Caco-2 (cell line): ENCODE results near the gene SPECC1L. TPM values are rescaled to one million over a fixed set of nuclear protein-coding genes. Genes with fewer than 3 reads are reported as not detected.

Source experiments
- BruUV-seq: library from RNA; stranded (reverse); fragments of 400-500 nt; replicated peaks from 2 replicates; lab custom pipeline; 2021; lab: Mats Ljungman, UMichigan
- CTCF ChIA-PET: fragments of 300-600 bp; sonication (Branson Sonifier 250); formaldehyde crosslinking; loops from one replicate; lab custom pipeline; 2022; ENCODE audit warnings: antibody characterized with exemption; lab: Charles Lee
- POLR2A ChIA-PET: fragments of 300-600 bp; sonication (Branson Sonifier 250); formaldehyde crosslinking; loops from one replicate; lab custom pipeline; 2022; ENCODE audit warnings: antibody characterized with exemption; lab: Charles Lee
- DNase-seq, 2 experiments: peaks; one replicate each; pipeline versions ENCODE4 v3.0.0 to v3.0.0-alpha.2; 2020 to 2022
- H3K27me3 ChIP-seq: replicated peaks from 2 replicates; pipeline ENCODE4 v1.6.0; 2011; ENCODE audit warnings: low read length; ENCODE audit not compliant: control insufficient read depth, insufficient read depth
- H3K36me3 ChIP-seq: 2 replicates; pipeline ENCODE4 v1.5.1; 2011; ENCODE audit warnings: low read length; ENCODE audit not compliant: control insufficient read depth, insufficient read depth
- H3K4me1 ChIP-seq: fragments of 250-450 bp; sonication (Bioruptor Pico); 2 replicates; pipeline ENCODE4 v1.5.1; 2020; ENCODE audit warnings: mild to moderate bottlenecking
- H3K4me3 ChIP-seq: 2 replicates; pipeline ENCODE4 v1.5.1; 2011; ENCODE audit warnings: low read depth, mild to moderate bottlenecking, control low read depth, low read length
- H3K9me3 ChIP-seq: fragments of 250-450 bp; sonication (Bioruptor Pico); 2 replicates; pipeline ENCODE4 v1.5.1; 2020; ENCODE audit warnings: mild to moderate bottlenecking, moderate library complexity
- H3K27ac Mint-ChIP-seq: one replicate; pipeline ENCODE4 v1.8.0; 2022; ENCODE audit warnings: mixed read lengths; ENCODE audit not compliant: unreplicated experiment
- H3K27me3 Mint-ChIP-seq: one replicate; pipeline ENCODE4 v1.8.0; 2022; ENCODE audit warnings: mixed read lengths; ENCODE audit not compliant: insufficient read depth, unreplicated experiment
- H3K36me3 Mint-ChIP-seq: one replicate; pipeline ENCODE4 v1.8.0; 2022; ENCODE audit warnings: mild to moderate bottlenecking, mixed read lengths; ENCODE audit not compliant: insufficient read depth, unreplicated experiment
- H3K4me1 Mint-ChIP-seq: one replicate; pipeline ENCODE4 v1.8.0; 2022; ENCODE audit warnings: low read depth, mixed read lengths; ENCODE audit not compliant: unreplicated experiment
- H3K4me3 Mint-ChIP-seq: one replicate; pipeline ENCODE4 v1.8.0; 2022; ENCODE audit warnings: mild to moderate bottlenecking, moderate library complexity, mixed read lengths; ENCODE audit not compliant: unreplicated experiment
- H3K9me3 Mint-ChIP-seq: one replicate; pipeline ENCODE4 v1.8.0; 2022; ENCODE audit warnings: mixed read lengths; ENCODE audit not compliant: unreplicated experiment
- CTCF ChIP-seq, 2 experiments: fragments of 200-600 bp in 1 of 2; IDR thresholded peaks; 1 replicate in 1 of 2; 2 replicates in 1 of 2; pipeline versions ENCODE4 v1.5.1 to v1.8.0; 2011 to 2022; ENCODE audit warnings: antibody characterized with exemption in 1 of 2, control low read depth in 1 of 2, inconsistent platforms in 1 of 2, low read depth in 1 of 2, low read length in 1 of 2, mild to moderate bottlenecking in 1 of 2, moderate library complexity in 1 of 2; ENCODE audit not compliant: insufficient read depth in 1 of 2, severe bottlenecking in 1 of 2, unreplicated experiment in 1 of 2
- intact Hi-C: fragments of 100-400 bp; cut with micrococcal nuclease; formaldehyde crosslinking; loops from one replicate; pipeline ENCODE4 v1.10.0; 2022; ENCODE audit not compliant: unreplicated experiment
- total RNA-seq: library from RNA; stranded (reverse); gene quantifications from 2 replicates; pipeline ENCODE4 v1.2.3, GENCODE V29; 2022

The SPECC1L gene
- total RNA-seq, 1 experiment from 2014 or later = 72.8 TPM

GRCh38 chr22:24418786-24419474 is 148.3 kb downstream of the SPECC1L start:
- H3K4me1 ChIP-seq = peaks cover 13% of the 10 kb centered on the region
- ChIA-PET CTCF (interaction anchor here (1.0 to 6.1 kb wide), 2 partner anchors 95 to 103 kb away, joined by 5 to 51 read pairs; no protein-coding TSS in a partner anchor), POLR2A (no interaction called here)
- no peaks in the 10 kb centered on the region for H3K27me3 ChIP-seq
- peaks cover 1% of the 10 kb centered on the region; the same call in 1 of the 2 replicates for H3K36me3 ChIP-seq
- Mint-ChIP-seq H3K27ac (peak overlapping the region; percentile 82), H3K4me1 (peaks cover 13% of the 10 kb centered on the region), H3K36me3 (peaks cover 41% of the 10 kb centered on the region), H3K4me3 (no peak overlapping the region), H3K27me3 (no peaks in the 10 kb centered on the region), H3K9me3 (no peaks in the 10 kb centered on the region)
- intact Hi-C loops = no loop called here
- H3K4me3 ChIP-seq = no peak overlapping the region
- DNase-seq = no peak
- no peaks in the 10 kb centered on the region for H3K9me3 ChIP-seq
- no peak for TF ChIP-seq CTCF (IDR thresholded peaks at IDR 0.05; ENCODE audit: insufficient read depth in 1 of 2, low read depth in 1 of 2, low read length in 1 of 2, severe bottlenecking in 1 of 2, unreplicated experiment in 1 of 2)
- BruUV-seq = no TSS peak

- intact Hi-C loops = no loop called here
- Histone ChIP-seq H3K4me3 (no peak overlapping the region), H3K9me3 (no peaks in the 10 kb centered on the region), H3K27me3 (no peaks in the 10 kb centered on the region), H3K36me3 (peaks cover 1% of the 10 kb centered on the region; the same call in 1 of the 2 replicates), H3K4me1 (peaks cover 13% of the 10 kb centered on the region)
- no peak for TF ChIP-seq CTCF (IDR thresholded peaks at IDR 0.05; ENCODE audit: insufficient read depth in 1 of 2, low read depth in 1 of 2, low read length in 1 of 2, severe bottlenecking in 1 of 2, unreplicated experiment in 1 of 2)
- no peaks in the 10 kb centered on the region for H3K9me3 Mint-ChIP-seq
- ChIA-PET POLR2A (no interaction called here), CTCF (interaction anchor here (0.9 to 6.1 kb wide), 3 partner anchors 94 to 105 kb away, joined by 5 to 51 read pairs (median 5); no protein-coding TSS in a partner anchor)
- H3K36me3 Mint-ChIP-seq = peaks cover 38% of the 10 kb centered on the region
- BruUV-seq = no TSS peak
- H3K27me3 Mint-ChIP-seq = no peaks in the 10 kb centered on the region
- H3K4me3 Mint-ChIP-seq = no peak overlapping the region
- no peak for DNase-seq
- H3K4me1 Mint-ChIP-seq = peaks cover 13% of the 10 kb centered on the region
- peak overlapping the region; percentile 82 for H3K27ac Mint-ChIP-seq
Observed at GRCh38 chr22:24419475-24419850, 148.8 kb downstream of the SPECC1L start.

GRCh38 chr22:24420072-24420976 is 149.7 kb downstream of the SPECC1L start:
- intact Hi-C loops = no loop called here
- Mint-ChIP-seq H3K4me3 (no peak overlapping the region), H3K27ac (peak overlapping the region; percentile 82), H3K27me3 (no peaks in the 10 kb centered on the region), H3K4me1 (peaks cover 13% of the 10 kb centered on the region), H3K36me3 (peaks cover 40% of the 10 kb centered on the region), H3K9me3 (no peaks in the 10 kb centered on the region)
- Histone ChIP-seq H3K4me1 (peaks cover 13% of the 10 kb centered on the region), H3K9me3 (no peaks in the 10 kb centered on the region), H3K36me3 (peaks cover 1% of the 10 kb centered on the region; the same call in 1 of the 2 replicates), H3K27me3 (no peaks in the 10 kb centered on the region), H3K4me3 (no peak overlapping the region)
- ChIA-PET POLR2A (no interaction called here), CTCF (interaction anchor here (0.6 to 6.1 kb wide), 5 partner anchors 13 to 106 kb away, joined by 3 to 51 read pairs (median 5); partner anchors contain the start of gene UPB1)
- no TSS peak for BruUV-seq
- DNase-seq = peak in 1 of 2 experiments; percentile 58
- no peak for TF ChIP-seq CTCF (IDR thresholded peaks at IDR 0.05; ENCODE audit: insufficient read depth in 1 of 2, low read depth in 1 of 2, low read length in 1 of 2, severe bottlenecking in 1 of 2, unreplicated experiment in 1 of 2)
